Thymus (tissue), 11 donors: ENCODE data around the gene SPATA6. TPM values are rescaled to one million over a fixed set of nuclear protein-coding genes. Genes with fewer than 3 reads are reported as not detected.
"Not testable (repeated sequence)": the region's sequence is repeated elsewhere in the genome, so short reads cannot be mapped to it uniquely, and the experiment has no call there.

Experiments
- DNase-seq, 9 donors: peaks; one replicate each; pipeline ENCODE4 v3.0.0-alpha.2; 2013; ENCODE audit warnings: low spot score in 9 of 9, low read depth in 6 of 9, missing footprints in 1 of 9
- H3K27ac ChIP-seq, 2 donors: one replicate each; pipeline ENCODE4 v1.5.1; 2013; ENCODE audit warnings: control low read depth in 1 of 2, low read depth in 1 of 2, low read length in 1 of 2, mild to moderate bottlenecking in 1 of 2, moderate library complexity in 1 of 2
- H3K27me3 ChIP-seq, 2 donors: one replicate each; pipeline ENCODE4 v1.5.1; 2013; ENCODE audit warnings: low read length in 1 of 2; ENCODE audit not compliant: control insufficient read depth in 2 of 2, insufficient read depth in 1 of 2
- H3K36me3 ChIP-seq, 2 donors: one replicate each; pipeline ENCODE4 v1.5.1; 2013; ENCODE audit warnings: low read length in 1 of 2, mild to moderate bottlenecking in 1 of 2, moderate library complexity in 1 of 2; ENCODE audit not compliant: control insufficient read depth in 2 of 2, insufficient read depth in 2 of 2
- H3K4me1 ChIP-seq, 2 donors: one replicate each; pipeline ENCODE4 v1.5.1; 2013; ENCODE audit warnings: low read length in 2 of 2; ENCODE audit not compliant: control insufficient read depth in 2 of 2, insufficient read depth in 2 of 2
- H3K4me3 ChIP-seq, 2 donors: one replicate each; pipeline ENCODE4 v1.5.1; 2013; ENCODE audit warnings: low read length in 2 of 2, control low read depth in 1 of 2, mild to moderate bottlenecking in 1 of 2
- H3K9me3 ChIP-seq, 2 donors: one replicate each; pipeline ENCODE4 v1.5.1; 2013; ENCODE audit warnings: low read length in 1 of 2, mild to moderate bottlenecking in 1 of 2; ENCODE audit not compliant: control insufficient read depth in 2 of 2, insufficient read depth in 1 of 2
- WGBS: extraction: QIAGEN DNeasy Blood & Tissue Kit; methylation state at CpG from one replicate; pipeline ENCODE4 v1.1.7; 2013; 5-methylcytosine and 5-hydroxymethylcytosine counted together
- polyA plus RNA-seq: library from polyadenylated mRNA; stranded (reverse); fragments of 200-250 nt; gene quantifications from one replicate; pipeline ENCODE4 v1.2.3, GENCODE V29; 2013
- total RNA-seq: library from RNA; stranded (reverse); fragments of 120-200 nt; gene quantifications from one replicate; pipeline ENCODE4 v1.2.4, GENCODE V29; 2013
- donor health status: healthy.

The SPATA6 gene
- total and polyA plus RNA-seq, 2 donors, result 5.2 to 6.0 TPM

DNA sequence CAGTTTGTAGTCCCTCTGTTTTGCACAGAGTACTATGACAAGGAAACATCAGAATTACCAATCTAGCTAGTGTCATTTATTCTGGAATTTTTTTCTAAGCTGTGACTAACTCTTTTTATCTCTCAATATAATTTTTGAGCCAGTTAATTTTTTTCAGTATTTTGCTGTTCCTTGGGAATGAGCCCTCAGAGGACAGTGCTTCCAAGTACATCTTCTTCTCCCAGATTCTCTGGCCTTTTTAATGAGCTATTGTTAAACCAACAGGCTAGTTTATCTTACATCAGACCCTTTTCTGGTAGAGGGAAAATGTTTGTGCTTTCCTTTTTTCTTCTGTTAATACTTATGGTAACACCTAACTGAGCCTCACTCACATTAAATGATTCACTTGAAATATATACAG is 34.6 kb downstream of the SPATA6 start:
- H3K27me3 ChIP-seq, H3K4me1 ChIP-seq, H3K4me3 ChIP-seq, H3K36me3 ChIP-seq, DNase-seq, H3K9me3 ChIP-seq, H3K27ac ChIP-seq: not testable (repeated sequence)

DNA sequence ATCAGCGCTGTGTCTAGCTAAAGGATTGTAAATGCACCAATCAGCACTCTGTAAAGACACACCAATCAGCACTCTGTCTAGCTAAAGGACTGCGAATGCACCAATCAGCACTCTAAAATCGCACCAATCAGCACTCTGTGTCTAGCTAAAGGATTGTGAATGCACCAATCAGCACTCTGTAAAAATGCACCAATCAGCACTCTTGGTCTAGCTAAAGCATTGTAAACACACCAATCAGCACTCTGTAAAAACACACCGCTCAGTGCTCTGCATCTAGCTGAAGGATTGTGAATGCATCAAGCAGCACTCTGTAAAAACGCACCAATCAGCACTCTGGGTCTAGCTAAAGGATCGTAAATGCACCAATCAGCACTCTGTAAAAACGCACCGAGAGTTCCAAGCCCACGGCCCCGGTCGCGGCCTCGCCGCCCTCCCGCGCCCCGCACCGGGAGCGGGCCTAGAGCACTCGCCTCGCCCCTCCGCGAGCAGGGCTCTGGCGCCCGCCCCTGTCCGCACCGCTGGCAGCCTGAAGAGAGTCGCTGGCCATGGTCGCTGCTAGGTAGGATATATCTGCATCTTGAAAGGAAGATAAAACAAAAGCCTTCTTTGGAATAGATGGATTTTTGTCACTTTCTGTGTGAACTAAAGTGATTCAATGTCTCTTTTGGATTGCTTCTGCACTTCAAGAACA is 36.5 kb downstream of the SPATA6 start:
- not testable (repeated sequence) for H3K27ac ChIP-seq, H3K27me3 ChIP-seq, H3K4me3 ChIP-seq, H3K4me1 ChIP-seq, H3K9me3 ChIP-seq, H3K36me3 ChIP-seq, DNase-seq
- 99% methylated on average over 29 of the region's 29 CpGs for WGBS

DNA sequence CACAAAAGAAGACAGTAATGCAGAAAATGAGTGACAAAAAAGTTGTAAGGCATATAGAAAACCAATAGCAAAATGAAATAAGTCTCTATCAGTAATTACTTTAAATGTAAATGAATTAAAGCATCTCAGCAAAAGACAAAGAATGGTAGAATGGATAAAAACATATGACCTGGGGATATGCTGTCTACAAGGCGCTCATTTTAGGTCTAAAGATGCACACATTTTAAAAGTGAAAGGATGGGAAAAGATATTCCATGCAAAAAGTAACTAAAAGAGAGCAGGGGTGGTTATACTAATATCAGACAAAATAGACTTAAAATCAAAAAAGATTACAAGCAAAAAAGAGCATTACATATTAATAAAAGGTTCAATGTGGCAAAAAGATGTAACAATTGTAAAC is 41.2 kb downstream of the SPATA6 start:
- WGBS, result 94% methylated on average over 1 of the region's 1 CpG
- DNase-seq, result no peak
- Histone ChIP-seq H3K4me3 (no peak overlapping the region), H3K4me1 (no peaks in the 10 kb centered on the region), H3K9me3 (peaks cover 0 to 4% of the 10 kb centered on the region in 2 donors), H3K27ac (no peak overlapping the region), H3K27me3 (no peaks in the 10 kb centered on the region), H3K36me3 (no peaks in the 10 kb centered on the region)

DNA sequence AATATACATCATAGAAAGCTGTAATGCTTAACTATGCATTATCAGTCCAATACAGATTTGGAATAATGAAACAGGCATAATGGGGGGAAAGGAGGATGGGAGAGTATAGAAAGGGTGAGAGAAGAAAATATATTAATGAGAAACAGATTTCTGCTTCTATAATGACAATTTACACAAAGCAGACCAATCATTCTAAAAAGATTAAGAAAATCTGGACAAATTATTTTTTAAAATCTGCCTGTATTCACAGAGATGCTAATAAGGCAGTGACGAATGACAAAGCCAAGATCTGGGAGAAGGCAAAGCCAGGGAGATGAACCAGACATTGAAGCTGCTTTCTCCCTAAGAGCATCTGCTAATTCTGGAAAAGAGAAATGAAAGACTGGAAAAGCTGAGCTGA is 50.0 kb downstream of the SPATA6 start:
- no peak for DNase-seq
- Histone ChIP-seq H3K36me3 (no peaks in the 10 kb centered on the region), H3K27ac (no peak overlapping the region), H3K9me3 (no peaks in the 10 kb centered on the region), H3K4me1 (no peaks in the 10 kb centered on the region), H3K4me3 (no peak overlapping the region), H3K27me3 (no peaks in the 10 kb centered on the region)
- WGBS, result 94% methylated on average over 1 of the region's 1 CpG

DNA sequence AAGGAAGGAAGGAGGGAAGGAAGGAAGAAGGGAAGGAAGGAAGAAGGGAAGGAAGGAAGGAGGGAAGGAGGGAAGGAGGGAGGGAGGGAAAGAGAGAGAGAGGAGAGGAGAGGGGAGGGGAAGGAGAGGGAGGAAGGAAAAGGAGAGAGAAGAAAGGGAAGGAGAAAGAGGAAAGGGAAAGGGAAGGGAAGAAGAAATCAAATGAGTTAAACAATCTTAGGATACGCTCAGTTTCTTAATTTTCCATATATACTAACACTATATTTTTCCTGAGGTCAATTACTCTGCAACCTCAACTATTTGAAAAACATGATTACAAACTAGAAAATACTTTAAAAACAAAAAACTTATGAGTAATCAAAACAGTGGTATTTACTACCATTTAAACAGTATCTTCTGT is 53.3 kb downstream of the SPATA6 start:
- Histone ChIP-seq H3K27ac (no peak overlapping the region), H3K4me3 (no peak overlapping the region), H3K9me3 (no peaks in the 10 kb centered on the region), H3K27me3 (no peaks in the 10 kb centered on the region), H3K36me3 (no peaks in the 10 kb centered on the region), H3K4me1 (no peaks in the 10 kb centered on the region)
- WGBS, result 95% methylated on average over 1 of the region's 1 CpG
- DNase-seq, result no peak

DNA sequence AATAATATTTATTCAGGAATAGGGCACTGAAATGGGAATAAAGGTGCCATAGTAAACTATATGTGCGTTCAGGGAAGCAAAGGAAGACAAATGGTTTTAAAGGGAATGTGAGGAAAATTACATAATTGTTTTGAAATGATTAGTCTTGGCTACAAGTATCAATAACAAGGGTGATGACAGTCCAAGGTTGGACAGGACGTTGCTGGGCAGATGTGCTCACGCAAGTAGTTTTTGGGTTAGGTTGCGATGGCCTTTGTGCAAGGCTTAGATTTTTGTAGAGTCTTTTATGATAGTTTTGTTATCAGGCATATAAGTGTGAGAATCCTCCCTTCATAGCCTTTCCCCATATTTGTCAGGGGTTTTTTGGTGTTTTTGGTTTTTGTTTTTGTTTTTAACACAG is 57.0 kb downstream of the SPATA6 start:
- Histone ChIP-seq H3K9me3 (no peaks in the 10 kb centered on the region), H3K27ac (no peak overlapping the region), H3K27me3 (no peaks in the 10 kb centered on the region), H3K4me3 (no peak overlapping the region), H3K4me1 (no peaks in the 10 kb centered on the region), H3K36me3 (no peaks in the 10 kb centered on the region)
- 95% methylated on average over 4 of the region's 4 CpGs for WGBS
- no peak for DNase-seq

DNA sequence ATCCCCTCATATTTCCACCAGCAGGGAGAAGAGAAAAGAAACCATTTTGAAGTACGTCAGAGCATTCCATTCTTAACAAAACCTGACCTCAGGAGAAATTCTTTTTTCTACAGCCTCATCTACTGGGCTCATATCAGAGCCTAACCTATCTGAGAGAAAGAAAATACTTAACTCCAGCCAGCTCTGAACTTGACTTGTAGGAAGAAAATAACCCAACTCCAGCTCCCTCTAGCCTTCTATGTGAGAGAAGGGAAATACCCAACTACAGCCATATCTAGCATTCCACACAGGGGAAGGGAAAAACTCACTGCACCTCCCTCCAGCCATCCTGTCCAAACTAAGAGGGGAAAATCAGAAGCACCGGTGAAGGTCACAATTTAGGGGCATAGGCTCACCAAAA is 57.7 kb downstream of the SPATA6 start:
- no peak overlapping the region for H3K4me3 ChIP-seq
- H3K4me1 ChIP-seq, result no peaks in the 10 kb centered on the region
- no peaks in the 10 kb centered on the region for H3K27me3 ChIP-seq
- 90% methylated on average over 2 of the region's 2 CpGs for WGBS
- H3K36me3 ChIP-seq, result no peaks in the 10 kb centered on the region
- H3K27ac ChIP-seq, result no peak overlapping the region
- H3K9me3 ChIP-seq, result no peaks in the 10 kb centered on the region
- DNase-seq, result no peak

DNA sequence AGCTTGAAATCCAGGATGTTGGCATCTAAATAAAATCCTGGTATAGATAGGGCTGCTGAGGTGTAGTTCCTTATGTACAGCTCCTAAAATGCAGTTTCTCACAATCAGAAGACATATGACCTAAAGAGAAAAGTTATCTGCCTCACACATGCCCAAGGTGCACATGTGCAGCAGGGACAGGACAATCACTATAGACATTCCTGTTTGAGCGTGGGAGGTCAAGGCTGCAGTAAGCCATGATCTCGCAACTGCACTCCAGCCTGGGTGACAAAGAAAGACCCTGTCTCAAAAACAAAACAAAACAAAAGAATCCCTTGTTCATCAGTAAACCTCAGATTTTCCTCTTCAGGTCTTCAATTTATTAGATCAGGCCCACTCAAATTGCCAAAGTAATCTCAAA is 66.1 kb downstream of the SPATA6 start:
- whole genome bisulfite sequencing, result 98% methylated on average over 2 of the region's 2 CpGs
- DNase-seq, result no peak
- H3K27me3 ChIP-seq, result no peaks in the 10 kb centered on the region
- H3K36me3 ChIP-seq, result no peaks in the 10 kb centered on the region
- H3K4me1 ChIP-seq, result no peaks in the 10 kb centered on the region
- no peak overlapping the region for H3K4me3 ChIP-seq
- no peaks in the 10 kb centered on the region for H3K9me3 ChIP-seq
- H3K27ac ChIP-seq, result no peak overlapping the region

DNA sequence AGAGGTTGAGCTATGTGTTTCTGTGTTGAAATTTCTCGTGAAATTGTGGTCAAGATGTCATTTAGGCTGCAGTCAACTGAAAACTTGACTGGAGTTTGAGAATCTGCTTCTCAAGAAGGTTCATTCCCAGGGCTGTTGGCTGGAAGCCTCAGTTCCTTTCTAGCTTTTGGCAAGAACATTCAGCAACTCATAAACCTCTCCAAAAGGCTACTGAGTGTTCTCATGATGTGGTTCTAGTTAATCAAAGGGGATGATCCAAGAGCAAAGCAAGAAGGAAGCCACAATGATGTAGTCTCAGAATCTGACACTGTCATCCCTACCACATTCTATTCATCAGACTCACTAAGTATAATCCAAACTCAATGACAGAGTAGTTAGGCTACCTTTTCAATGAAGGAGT is 66.6 kb downstream of the SPATA6 start:
- DNase-seq, result no peak
- no peaks in the 10 kb centered on the region for H3K4me1 ChIP-seq
- no peak overlapping the region for H3K27ac ChIP-seq
- no peaks in the 10 kb centered on the region for H3K36me3 ChIP-seq
- H3K27me3 ChIP-seq, result no peaks in the 10 kb centered on the region
- no peaks in the 10 kb centered on the region for H3K9me3 ChIP-seq
- H3K4me3 ChIP-seq, result no peak overlapping the region
- WGBS, result 92% methylated on average over 1 of the region's 1 CpG

DNA sequence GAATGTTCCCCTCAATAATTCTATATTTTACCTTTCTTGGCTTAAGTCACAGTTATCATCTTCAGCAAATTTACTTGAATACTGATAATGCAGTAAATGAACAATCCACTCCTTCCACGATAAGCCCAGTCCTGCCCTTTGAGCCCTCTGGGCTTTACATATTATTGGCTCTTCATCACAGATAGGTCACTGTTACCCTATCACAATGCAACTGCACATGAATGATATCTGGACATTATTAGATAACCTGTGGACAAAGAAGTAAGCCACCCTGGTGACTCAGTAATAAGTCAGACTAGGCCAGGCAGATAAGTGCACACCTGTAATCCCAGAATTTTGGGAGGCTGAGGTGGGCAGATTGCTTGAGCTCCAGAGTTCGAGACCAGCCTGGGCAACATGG is 69.4 kb downstream of the SPATA6 start:
- H3K4me1 ChIP-seq, result no peaks in the 10 kb centered on the region
- no peaks in the 10 kb centered on the region for H3K9me3 ChIP-seq
- no peak overlapping the region for H3K27ac ChIP-seq
- no peak for DNase-seq
- no peaks in the 10 kb centered on the region for H3K27me3 ChIP-seq
- no peaks in the 10 kb centered on the region for H3K36me3 ChIP-seq
- no peak overlapping the region for H3K4me3 ChIP-seq
- WGBS, result 96% methylated on average over 2 of the region's 2 CpGs
